ENCODE results near the gene SDK1.

- TF ChIP-seq CTCF (conservative IDR thresholded peaks at IDR 0.05; ENCODE audit: low read length) (no peak), EZH2phosphoT487 (IDR thresholded peaks at IDR 0.05; ENCODE audit: borderline replicate concordance, low read depth, low read length) (no peak)
Measured at GRCh38 chr7:4203626-4204512, 902.8 kb downstream of the SDK1 start.

All from OCI-LY7 (cell line).